ENCODE measurements around the gene FOXC2. TPM values are rescaled to one million over a fixed set of nuclear protein-coding genes. Genes with fewer than 3 reads are reported as not detected.

Gene FOXC2
- total RNA-seq, 2 donors from 2014 or later: 54.5 to 60.7 TPM

- H3K36me3 ChIP-seq: no peaks in the 10 kb centered on the region
- DNase-seq (ENCODE audit: low spot score) (no peak), ATAC-seq (ENCODE audit: insufficient number of reproducible peaks, low FRiP score, low read depth) (no peak)
- TF ChIP-seq CTCF (IDR thresholded peaks at IDR 0.05): no peak
- H3K9me3 ChIP-seq: no peaks in the 10 kb centered on the region
- H3K4me3 ChIP-seq: peak overlapping the region; percentile 76
- H3K4me1 ChIP-seq (ENCODE audit: control insufficient read depth in 1 of 2, low read depth in 2 of 2): peaks cover 21 to 81% of the 10 kb centered on the region in 2 donors
- peak overlapping the region; percentile 91 to 97 for H3K27ac ChIP-seq
- H3K27me3 ChIP-seq (replicated peaks; ENCODE audit: insufficient read depth): no peaks in the 10 kb centered on the region
Observed at GRCh38 chr16:86580063-86580790, 13.6 kb downstream of the FOXC2 start.

- Histone ChIP-seq H3K9me3 (no peaks in the 10 kb centered on the region), H3K27ac (peak overlapping the region; percentile 91 to 97), H3K4me1 (ENCODE audit: control insufficient read depth in 1 of 2, low read depth in 2 of 2) (peaks cover 21 to 83% of the 10 kb centered on the region in 2 donors), H3K36me3 (no peaks in the 10 kb centered on the region), H3K4me3 (peak overlapping the region; percentile 76), H3K27me3 (replicated peaks; ENCODE audit: insufficient read depth) (no peaks in the 10 kb centered on the region)
- no peak for TF ChIP-seq CTCF (IDR thresholded peaks at IDR 0.05)
- ATAC-seq (ENCODE audit: insufficient number of reproducible peaks, low FRiP score, low read depth) (no peak), DNase-seq (ENCODE audit: low spot score) (no peak)
Observed at GRCh38 chr16:86580791-86581170, 14.2 kb downstream of the FOXC2 start.

- no peaks in the 10 kb centered on the region for H3K27me3 ChIP-seq (replicated peaks; ENCODE audit: insufficient read depth)
- no peaks in the 10 kb centered on the region for H3K36me3 ChIP-seq
- no peak for ATAC-seq (ENCODE audit: insufficient number of reproducible peaks, low FRiP score, low read depth)
- H3K9me3 ChIP-seq: no peaks in the 10 kb centered on the region
- TF ChIP-seq CTCF (IDR thresholded peaks at IDR 0.05): no peak
- H3K27ac ChIP-seq: peak overlapping the region; percentile 91 to 97
- DNase-seq (ENCODE audit: low spot score): no peak
- H3K4me1 ChIP-seq (ENCODE audit: control insufficient read depth in 1 of 2, low read depth in 2 of 2): peaks cover 21 to 87% of the 10 kb centered on the region in 2 donors
- H3K4me3 ChIP-seq: peak overlapping the region; percentile 76
Observed at GRCh38 chr16:86581458-86581857, 14.8 kb downstream of the FOXC2 start.

- Histone ChIP-seq H3K9me3 (no peaks in the 10 kb centered on the region), H3K4me3 (no peak overlapping the region), H3K27me3 (replicated peaks; ENCODE audit: insufficient read depth) (no peaks in the 10 kb centered on the region), H3K36me3 (no peaks in the 10 kb centered on the region), H3K4me1 (ENCODE audit: control insufficient read depth in 1 of 2, low read depth in 2 of 2) (peaks cover 37 to 94% of the 10 kb centered on the region in 2 donors), H3K27ac (peak overlapping the region; percentile 91 to 97)
- DNase-seq (ENCODE audit: low spot score): no peak
- ATAC-seq (ENCODE audit: insufficient number of reproducible peaks, low FRiP score, low read depth): no peak
- TF ChIP-seq CTCF (IDR thresholded peaks at IDR 0.05): no peak
Observed at GRCh38 chr16:86584071-86584685, 17.5 kb downstream of the FOXC2 start.

All from thoracic aorta (tissue), 2 donors.